GM21526 (cell line): ENCODE results near the gene CTSA.
A peak's percentile ranks its signal among the peaks of the same experiment; 100 is the strongest.

ENCODE experiments used
- ATAC-seq: cut with Tn5 transposase; IDR thresholded peaks from one replicate; pipeline ENCODE4 v1.9.1; 2021; ENCODE audit warnings: moderate library complexity; ENCODE audit not compliant: unreplicated experiment, low FRiP score

The CTSA gene

GRCh38 chr20:45934586-45935415 lies 43.7 kb downstream of the CTSA start, which contains the start of gene PCIF1:
PCIF1 (plus strand) TSS chr20:45934683; CDS start chr20:45939000, 4,317 bp downstream.
- ATAC-seq, result peak; percentile 60

GRCh38 chr20:45935416-45936046 lies 44.4 kb downstream of the CTSA start:
- peak; percentile 13 for ATAC-seq

GRCh38 chr20:45937765-45938164 lies 46.6 kb downstream of the CTSA start:
- ATAC-seq, result no peak

- ATAC-seq, result no peak
Observed at GRCh38 chr20:45938727-45939438, 47.7 kb downstream of the CTSA start.

- no peak for ATAC-seq
Observed at GRCh38 chr20:45940053-45940452, 48.9 kb downstream of the CTSA start.

GRCh38 chr20:45940469-45940868 lies 49.3 kb downstream of the CTSA start:
- no peak for ATAC-seq

- no peak for ATAC-seq
Observed at GRCh38 chr20:45943613-45944012, 52.5 kb downstream of the CTSA start.

- no peak for ATAC-seq
Observed at GRCh38 chr20:45944151-45944964, 53.2 kb downstream of the CTSA start.

GRCh38 chr20:45944965-45945677 lies 54.0 kb downstream of the CTSA start:
- no peak for ATAC-seq

- ATAC-seq, result no peak
Observed at GRCh38 chr20:45945678-45946148, 54.6 kb downstream of the CTSA start.

GRCh38 chr20:45946149-45946970 lies 55.2 kb downstream of the CTSA start:
- no peak for ATAC-seq

GRCh38 chr20:45947110-45947866 lies 56.2 kb downstream of the CTSA start:
- no peak for ATAC-seq

- no peak for ATAC-seq
Observed at GRCh38 chr20:45948261-45948733, 57.2 kb downstream of the CTSA start.
